IMR-90 (cell line): ENCODE data around the gene GRB2. TPM values are rescaled to one million over a fixed set of nuclear protein-coding genes. Genes with fewer than 3 reads are reported as not detected.

Experiments used
- ATAC-seq: fragments of 200-7000 bp; cut with Tn5 transposase; 2 replicates; pipeline ENCODE4 v1.9.1; 2020; ENCODE audit warnings: low read depth, mild to moderate bottlenecking, moderate library complexity
- BruUV-seq: library from RNA; stranded (reverse); fragments of 400-500 nt; replicated peaks from 2 replicates; lab custom pipeline; 2021; lab: Mats Ljungman, UMichigan
- CTCF ChIA-PET: fragments of 300-600 bp; formaldehyde crosslinking; extraction: SDS; loops from one replicate; lab custom pipeline; 2021; ENCODE audit warnings: antibody characterized with exemption; lab: Yijun Ruan, JAX
- POLR2A ChIA-PET: fragments of 300-600 bp; sonication (Branson Sonifier 250); formaldehyde crosslinking; loops from one replicate; lab custom pipeline; 2022; ENCODE audit warnings: antibody characterized with exemption; ENCODE audit not compliant: unreplicated experiment; lab: Charles Lee
- DNase-seq: peaks from one replicate; pipeline ENCODE4 v3.0.0; 2013
- H2AFZ ChIP-seq: replicated peaks from 2 replicates; pipeline ENCODE3; 2013; ENCODE audit warnings: low read length, mild to moderate bottlenecking; ENCODE audit not compliant: poor library complexity
- H2AK5ac ChIP-seq: 2 replicates; pipeline ENCODE4 v1.6.1; 2013; ENCODE audit warnings: low read depth, low read length, inconsistent platforms
- H2AK9ac ChIP-seq: replicated peaks from 2 replicates; pipeline ENCODE3; 2013; ENCODE audit warnings: mild to moderate bottlenecking, low read depth, low read length, moderate library complexity; ENCODE audit not compliant: poor library complexity
- H2BK120ac ChIP-seq: 2 replicates; pipeline ENCODE4 v1.6.1; 2013; ENCODE audit warnings: low read depth, low read length, inconsistent platforms
- H2BK15ac ChIP-seq: 3 replicates; pipeline ENCODE4 v1.6.1; 2013; ENCODE audit warnings: low read depth, low read length, inconsistent platforms
- H2BK20ac ChIP-seq: 2 replicates; pipeline ENCODE4 v1.6.1; 2013; ENCODE audit warnings: low read depth, mild to moderate bottlenecking, inconsistent platforms, low read length, moderate library complexity
- H2BK5ac ChIP-seq: 2 replicates; pipeline ENCODE4 v1.6.1; 2013; ENCODE audit warnings: mild to moderate bottlenecking, low read depth, low read length, inconsistent platforms; ENCODE audit not compliant: poor library complexity, severe bottlenecking
- H3K14ac ChIP-seq: replicated peaks from 2 replicates; pipeline ENCODE4 v1.6.1; 2013; ENCODE audit warnings: low read depth, low read length, inconsistent platforms
- H3K18ac ChIP-seq: 2 replicates; pipeline ENCODE4 v1.6.1; 2013; ENCODE audit warnings: low read depth, low read length, control low read depth
- H3K23ac ChIP-seq: 2 replicates; pipeline ENCODE4 v1.6.1; 2013; ENCODE audit warnings: low read depth, low read length, inconsistent platforms
- H3K27ac ChIP-seq: 2 replicates; pipeline ENCODE4 v1.5.1; 2013; ENCODE audit warnings: mild to moderate bottlenecking, control low read depth, low read length; ENCODE audit not compliant: insufficient read depth
- H3K27me3 ChIP-seq: 2 replicates; pipeline ENCODE4 v1.6.1; 2013; ENCODE audit warnings: low read length; ENCODE audit not compliant: control insufficient read depth, insufficient read depth
- H3K36me3 ChIP-seq: 2 replicates; pipeline ENCODE4 v1.6.1; 2013; ENCODE audit warnings: low read length, mixed read lengths; ENCODE audit not compliant: control insufficient read depth, insufficient read depth
- H3K4ac ChIP-seq: 2 replicates; pipeline ENCODE4 v1.6.1; 2013; ENCODE audit warnings: low read depth, low read length, inconsistent platforms
- H3K4me1 ChIP-seq: 2 replicates; pipeline ENCODE4 v1.6.1; 2013; ENCODE audit warnings: low read length, mixed read lengths; ENCODE audit not compliant: control insufficient read depth, insufficient read depth
- H3K4me2 ChIP-seq: 2 replicates; pipeline ENCODE4 v1.6.1; 2013; ENCODE audit warnings: low read depth, mild to moderate bottlenecking, control low read depth, low read length, moderate library complexity
- H3K4me3 ChIP-seq: 2 replicates; pipeline ENCODE4 v1.5.1; 2013; ENCODE audit warnings: low read depth, mild to moderate bottlenecking, control low read depth, low read length, moderate library complexity; ENCODE audit not compliant: insufficient read depth
- H3K56ac ChIP-seq: 2 replicates; pipeline ENCODE4 v1.6.1; 2013; ENCODE audit warnings: low read length, inconsistent platforms; ENCODE audit not compliant: insufficient read depth; ENCODE audit errors: extremely low read depth
- H3K79me1 ChIP-seq, 2 experiments: 2 replicates each; pipeline ENCODE4 v1.6.1; 2013; ENCODE audit warnings: low read length in 2 of 2, inconsistent platforms in 1 of 2, low read depth in 1 of 2
- H3K9ac ChIP-seq: 2 replicates; pipeline ENCODE4 v1.6.1; 2013; ENCODE audit warnings: low read depth, low read length, control low read depth
- H3K9me1 ChIP-seq: 2 replicates; pipeline ENCODE4 v1.6.1; 2013; ENCODE audit warnings: low read length, inconsistent platforms; ENCODE audit not compliant: insufficient read depth
- H3K9me3 ChIP-seq: 2 replicates; pipeline ENCODE4 v1.6.1; 2013; ENCODE audit warnings: low read length; ENCODE audit not compliant: control insufficient read depth, insufficient read depth
- H4K20me1 ChIP-seq: 2 replicates; pipeline ENCODE4 v1.6.1; 2013; ENCODE audit warnings: low read length, inconsistent platforms; ENCODE audit not compliant: insufficient read depth
- H4K5ac ChIP-seq: 2 replicates; pipeline ENCODE4 v1.6.1; 2013; ENCODE audit warnings: mild to moderate bottlenecking, low read depth, low read length, control low read depth
- H4K8ac ChIP-seq, 2 experiments: 2 replicates each; pipeline ENCODE4 v1.6.1; 2013; ENCODE audit warnings: low read depth in 2 of 2, low read length in 2 of 2, control low read depth in 1 of 2, inconsistent platforms in 1 of 2
- H4K91ac ChIP-seq: 2 replicates; pipeline ENCODE4 v1.6.1; 2013; ENCODE audit warnings: low read depth, low read length, inconsistent platforms; ENCODE audit not compliant: insufficient read depth
- BHLHE40 ChIP-seq: fragments of 150-350 bp; IDR thresholded peaks from 2 replicates; pipeline ENCODE4 v1.6.1; 2016; ENCODE audit warnings: mild to moderate bottlenecking, low read depth, low read length
- CHD1 ChIP-seq: IDR thresholded peaks from 2 replicates; pipeline ENCODE4 v1.6.1; 2012; ENCODE audit warnings: low read depth, low read length, improper control_type of control experiment
- CTCF ChIP-seq: conservative IDR thresholded peaks from 2 replicates; pipeline ENCODE4 v1.5.1; 2012; ENCODE audit warnings: mild to moderate bottlenecking, low read depth, low read length, improper control_type of control experiment
- FOS ChIP-seq: fragments of 150-350 bp; IDR thresholded peaks from 2 replicates; pipeline ENCODE4 v1.6.1; 2016; ENCODE audit warnings: low read depth, low read length
- MAFK ChIP-seq: IDR thresholded peaks from 2 replicates; pipeline ENCODE4 v1.6.1; 2012; ENCODE audit warnings: low read depth, low read length, improper control_type of control experiment
- MAZ ChIP-seq: IDR thresholded peaks from 2 replicates; pipeline ENCODE4 v1.6.1; 2012; ENCODE audit warnings: low read depth, mild to moderate bottlenecking, low read length, improper control_type of control experiment, moderate library complexity, borderline replicate concordance
- MXI1 ChIP-seq: IDR thresholded peaks from 2 replicates; pipeline ENCODE4 v1.6.1; 2012; ENCODE audit warnings: low read depth, mild to moderate bottlenecking, low read length, moderate library complexity, borderline replicate concordance
- NFE2L2 ChIP-seq: fragments of 150-350 bp; IDR thresholded peaks from 2 replicates; pipeline ENCODE4 v1.6.1; 2016; ENCODE audit warnings: low read depth, mild to moderate bottlenecking, low read length
- RAD21 ChIP-seq: IDR thresholded peaks from 2 replicates; pipeline ENCODE4 v1.6.1; 2012; ENCODE audit warnings: low read length, improper control_type of control experiment
- RFX5 ChIP-seq: IDR thresholded peaks from 2 replicates; pipeline ENCODE4 v1.8.0; 2012; ENCODE audit warnings: low read depth, mild to moderate bottlenecking, low read length, moderate library complexity
- SMC3 ChIP-seq: fragments of 150-350 bp; IDR thresholded peaks from 2 replicates; pipeline ENCODE4 v1.6.1; 2016; ENCODE audit warnings: low read depth, mild to moderate bottlenecking, antibody characterized with exemption, low read length, moderate library complexity
- USF2 ChIP-seq: fragments of 150-350 bp; IDR thresholded peaks from 2 replicates; pipeline ENCODE4 v1.6.1; 2017; ENCODE audit warnings: mild to moderate bottlenecking, antibody characterized with exemption, low read length, low read depth
- WGBS, 2 experiments: methylation state at CpG; one replicate each; pipeline versions ENCODE4 v1.1.5 to v1.1.7; 2013; ENCODE audit warnings: missing lambda C conversion rate in 2 of 2; ENCODE audit not compliant: insufficient read length in 1 of 2; ENCODE audit errors: extremely low coverage in 2 of 2; 5-methylcytosine and 5-hydroxymethylcytosine counted together
- dilution Hi-C: fragments of 300-500 bp; cut with HindIII; formaldehyde crosslinking; loops from one replicate; pipeline ENCODE4 v1.14.3; 2018; ENCODE audit warnings: low sequenced_read_pairs; ENCODE audit not compliant: unreplicated experiment
- in situ Hi-C: fragments of 300-500 bp; cut with MboI; formaldehyde crosslinking; loops from 3 replicates; pipeline ENCODE4 v1.14.3; 2019; ENCODE audit warnings: low sequenced_read_pairs, inconsistent platforms, mixed read lengths
- intact Hi-C: fragments of 100-400 bp; cut with micrococcal nuclease; formaldehyde crosslinking; loops from 2 replicates; pipeline ENCODE4 v1.10.0; 2022
- polyA plus RNA-seq, 3 experiments: library from polyadenylated mRNA; depleted of rRNA; stranded (reverse); fragments of >200 nt; gene quantifications; 2 replicates each; pipeline ENCODE4 v1.2.3, GENCODE V29; 2012; ENCODE audit warnings: low replicate concordance in 1 of 3
- total RNA-seq: library from RNA; depleted of rRNA; stranded (reverse); fragments of >200 nt; gene quantifications from 2 replicates; pipeline ENCODE4 v1.2.3, GENCODE V29; 2012

Gene GRB2
- total and polyA plus RNA-seq, 2 of the 4 experiments (the other 2 are of a cell fraction), result 49.3 to 62.1 TPM

GRCh38 chr17:75407655-75408352 is 2.3 kb upstream of the GRB2 start:
- dilution Hi-C loops (no loop called here), intact Hi-C loops (no loop called here)
- no TSS peak for BruUV-seq

More at GRCh38 chr17:75407655-75408352, 2.3 kb upstream of the GRB2 start:
- Histone ChIP-seq H3K14ac (no peak overlapping the region), H4K8ac (no peak overlapping the region), H4K5ac (no peak overlapping the region), H2BK120ac (no peak overlapping the region), H3K4ac (no peak overlapping the region), H3K4me3 (no peak overlapping the region), H3K9me3 (no peaks in the 10 kb centered on the region), H3K79me1 (peaks cover 0 to 15% of the 10 kb centered on the region in 2 experiments; a peak in 2 of 4 replicates), H2AK5ac (no peak overlapping the region), H2BK20ac (no peak overlapping the region), H2AFZ (no peak overlapping the region), H3K27me3 (no peaks in the 10 kb centered on the region; the same call in 1 of the 2 replicates), H3K56ac (no peak overlapping the region), H3K18ac (no peak overlapping the region), H3K9me1 (no peaks in the 10 kb centered on the region), H3K4me2 (no peak overlapping the region), H4K91ac (no peak overlapping the region), H3K27ac (no peak overlapping the region), H2AK9ac (no peak overlapping the region), H3K4me1 (peaks cover 4% of the 10 kb centered on the region; the same call in 1 of the 2 replicates), H3K36me3 (no peaks in the 10 kb centered on the region), H3K9ac (no peak overlapping the region), H2BK5ac (no peak overlapping the region), H4K20me1 (peaks cover 22% of the 10 kb centered on the region), H3K23ac (no peak overlapping the region), H2BK15ac (no peak overlapping the region)
- in situ Hi-C loops, result loop anchor here (25.0 kb wide), 1 partner anchor 346 kb away; no protein-coding TSS in a partner anchor
- no CpG with 5 or more reads among the region's 2 CpGs for WGBS, 2 experiments
- TF ChIP-seq MAFK (no peak), MAZ (no peak), NFE2L2 (no peak), CHD1 (no peak), SMC3 (no peak), RAD21 (no peak), BHLHE40 (no peak), RFX5 (no peak), MXI1 (no peak), USF2 (no peak), CTCF (no peak), FOS (no peak)
- DNase-seq (no peak), ATAC-seq (no peak)
- ChIA-PET POLR2A (no interaction called here), CTCF (interaction anchor here (0.7 to 1.2 kb wide), 3 partner anchors 16 to 187 kb away, joined by 3 to 4 read pairs (median 4); no protein-coding TSS in a partner anchor)
